Keratinocyte (primary cell): Measurements from ENCODE around the gene ATP6V1C2.

ENCODE experiments used
- CTCF ChIP-seq, 3 experiments: IDR thresholded peaks in 1 of 3; conservative IDR thresholded peaks in 1 of 3; optimal IDR thresholded peaks in 1 of 3; 2 replicates in 2 of 3; 3 replicates in 1 of 3; pipeline versions ENCODE3 to v1.5.1; 2011; ENCODE audit warnings: low read length in 3 of 3, mild to moderate bottlenecking in 3 of 3, moderate library complexity in 2 of 3, control low read depth in 1 of 3, inconsistent platforms in 1 of 3; ENCODE audit not compliant: insufficient read depth in 2 of 3; ENCODE audit errors: extremely low read depth in 1 of 3
- EZH2 ChIP-seq: IDR thresholded peaks from one replicate; pipeline ENCODE4 v1.6.1; 2012; ENCODE audit warnings: inconsistent platforms, mild to moderate bottlenecking, low read length, moderate library complexity

DNA sequence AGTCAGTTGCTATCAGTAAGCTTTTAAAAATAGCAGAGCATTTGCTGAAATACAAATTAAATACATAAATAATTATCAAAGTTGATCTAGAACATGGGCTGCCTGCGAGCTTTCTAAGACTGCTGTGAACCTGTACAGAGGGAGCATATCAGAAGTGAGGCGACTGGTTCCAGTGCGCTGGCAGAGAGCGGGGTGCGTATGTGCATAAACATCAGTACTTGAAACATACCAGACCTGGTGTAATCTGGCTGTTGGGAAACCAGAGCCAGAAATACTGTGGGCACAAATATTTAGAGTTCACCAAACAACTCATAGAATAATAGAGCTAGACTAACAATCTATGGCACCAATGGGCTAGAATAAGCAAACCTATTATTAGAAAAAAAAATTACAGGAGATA lies 63.8 kb downstream of the ATP6V1C2 start:
- TF ChIP-seq CTCF (optimal IDR thresholded peaks at IDR 0.05 in 1 of 3, IDR thresholded peaks at IDR 0.05 in 1 of 3, conservative IDR thresholded peaks at IDR 0.05 in 1 of 3; ENCODE audit: extremely low read depth in 1 of 3, insufficient read depth in 2 of 3, low read length in 3 of 3) (no peak), EZH2 (no peak)
